B cell (primary cell): ENCODE data around the gene LSM10. TPM values are rescaled to one million over a fixed set of nuclear protein-coding genes. Genes with fewer than 3 reads are reported as not detected.

ENCODE experiments used
- ATAC-seq: fragments of 200-7000 bp; cut with Tn5 transposase; one replicate; pipeline ENCODE4 v1.10.0; 2021; ENCODE audit warnings: low read depth, mild to moderate bottlenecking, moderate number of reproducible peaks, moderate library complexity
- CTCF ChIA-PET: fragments of 350-600 bp; sonication (Branson Sonifier 250); formaldehyde crosslinking; loops from one replicate; lab custom pipeline; 2021; ENCODE audit warnings: antibody characterized with exemption, inconsistent platforms; lab: Charles Lee
- POLR2A ChIA-PET: fragments of 350-600 bp; sonication (Branson Sonifier 250); formaldehyde crosslinking; loops from one replicate; lab custom pipeline; 2021; ENCODE audit warnings: antibody characterized with exemption; lab: Charles Lee
- DNase-seq: peaks from one replicate; pipeline ENCODE4 v3.0.0; 2013
- H2AFZ ChIP-seq: 2 replicates; pipeline ENCODE4 v1.6.1; 2012; ENCODE audit warnings: mild to moderate bottlenecking, low read depth, low read length; ENCODE audit not compliant: insufficient read depth, poor library complexity, severe bottlenecking
- H3K27ac ChIP-seq, 2 donors: 1 replicate in 1 of 2; 2 replicates in 1 of 2; pipeline ENCODE4 v1.5.1; 2012 to 2013; ENCODE audit warnings: low read length in 2 of 2, mild to moderate bottlenecking in 2 of 2, moderate library complexity in 1 of 2
- H3K27me3 ChIP-seq, 4 experiments: fragments of 200-600 bp in 1 of 4; sonication (generic) in 1 of 4; replicated peaks in 1 of 4; 1 replicate in 2 of 4; 2 replicates in 2 of 4; pipeline versions ENCODE4 v1.6.1 to v1.7.0; 2013 to 2016; ENCODE audit warnings: low read length in 3 of 4, mild to moderate bottlenecking in 2 of 4, mixed read lengths in 1 of 4, moderate library complexity in 1 of 4; ENCODE audit not compliant: insufficient read depth in 4 of 4, control insufficient read depth in 3 of 4; ENCODE audit errors: control extremely low read depth in 1 of 4
- H3K36me3 ChIP-seq, 2 experiments: replicated peaks in 1 of 2; 1 replicate in 1 of 2; 2 replicates in 1 of 2; pipeline versions ENCODE4 v1.6.1 to v1.7.1; 2013; ENCODE audit warnings: low read length in 1 of 2; ENCODE audit not compliant: insufficient read depth in 2 of 2, control insufficient read depth in 1 of 2; ENCODE audit errors: control extremely low read depth in 1 of 2, extremely low read depth in 1 of 2
- H3K4me1 ChIP-seq, 2 donors: fragments of 200-600 bp in 1 of 2; sonication (generic) in 1 of 2; 1 replicate in 1 of 2; 2 replicates in 1 of 2; pipeline versions ENCODE4 v1.5.1 to v1.6.1; 2013 to 2017; ENCODE audit warnings: low read length in 2 of 2; ENCODE audit not compliant: control insufficient read depth in 2 of 2, insufficient read depth in 2 of 2
- H3K4me2 ChIP-seq: replicated peaks from 2 replicates; pipeline ENCODE3; 2012; ENCODE audit warnings: mild to moderate bottlenecking, low read depth, low read length; ENCODE audit not compliant: poor library complexity, severe bottlenecking
- H3K4me3 ChIP-seq, 5 experiments: fragments of 200-600 bp in 1 of 5; sonication (generic) in 1 of 5; 1 replicate in 3 of 5; 2 replicates in 2 of 5; pipeline versions ENCODE4 v1.5.1 to v1.7.0; 2011 to 2016; ENCODE audit warnings: low read length in 4 of 5, mild to moderate bottlenecking in 4 of 5, low read depth in 2 of 5, control low read depth in 1 of 5, moderate library complexity in 1 of 5; ENCODE audit not compliant: insufficient read depth in 1 of 5; ENCODE audit errors: control extremely low read depth in 1 of 5, extremely low read depth in 1 of 5
- H3K79me2 ChIP-seq: fragments of 200-600 bp; sonication (generic); one replicate; pipeline ENCODE4 v1.6.0; 2016; ENCODE audit warnings: low read length; ENCODE audit not compliant: control insufficient read depth, insufficient read depth
- H3K9ac ChIP-seq: fragments of 200-600 bp; sonication (generic); 2 replicates; pipeline ENCODE4 v1.6.1; 2017; ENCODE audit warnings: mild to moderate bottlenecking, low read length, moderate library complexity
- H3K9me3 ChIP-seq, 3 donors: one replicate each; pipeline versions ENCODE4 v1.6.1 to v1.7.1; 2013; ENCODE audit warnings: low read length in 2 of 3; ENCODE audit not compliant: control insufficient read depth in 2 of 3, insufficient read depth in 1 of 3; ENCODE audit errors: control extremely low read depth in 1 of 3
- H4K20me1 ChIP-seq: 2 replicates; pipeline ENCODE4 v1.6.0; 2012; ENCODE audit warnings: mild to moderate bottlenecking, low read length; ENCODE audit not compliant: insufficient read depth, control insufficient read depth, poor library complexity, severe bottlenecking
- H3K27ac Mint-ChIP-seq: one replicate; pipeline ENCODE4 v1.8.0; 2021; ENCODE audit warnings: mixed read lengths
- H3K27me3 Mint-ChIP-seq: one replicate; pipeline ENCODE4 v1.8.0; 2021; ENCODE audit warnings: mixed read lengths
- H3K4me1 Mint-ChIP-seq: one replicate; pipeline ENCODE4 v1.8.0; 2021; ENCODE audit warnings: mixed read lengths
- H3K4me3 Mint-ChIP-seq: one replicate; pipeline ENCODE4 v1.8.0; 2021; ENCODE audit warnings: mixed read lengths
- H3K9me3 Mint-ChIP-seq: one replicate; pipeline ENCODE4 v1.8.0; 2022; ENCODE audit warnings: mixed read lengths; ENCODE audit not compliant: insufficient read depth
- EZH2 ChIP-seq: IDR thresholded peaks from 2 replicates; pipeline ENCODE4 v1.6.1; 2012; ENCODE audit warnings: borderline replicate concordance, low read depth, mild to moderate bottlenecking, moderate library complexity, low read length; ENCODE audit not compliant: insufficient read depth, poor library complexity, severe bottlenecking
- WGBS: methylation state at CpG from one replicate; pipeline ENCODE4 v1.1.5; 2013; ENCODE audit warnings: missing lambda C conversion rate; ENCODE audit not compliant: insufficient coverage; 5-methylcytosine and 5-hydroxymethylcytosine counted together
- intact Hi-C: fragments of 100-400 bp; cut with micrococcal nuclease; formaldehyde crosslinking; loops from one replicate; pipeline ENCODE4 v1.10.0; 2022
- polyA plus RNA-seq: library from polyadenylated mRNA; depleted of rRNA; stranded (reverse); fragments of >200 nt; gene quantifications from 2 replicates; pipeline ENCODE4 v1.2.3, GENCODE V29; 2012
- total RNA-seq, 2 donors: library from RNA; stranded (reverse); fragments of 120-200 nt in 1 of 2; gene quantifications; 1 replicate in 1 of 2; 2 replicates in 1 of 2; pipeline versions ENCODE4 v1.2.3 to v1.2.4, GENCODE V29; 2013 to 2022
- TF ChIP-seq, protein P1 (sequence below): fragments of 200-600 bp; IDR thresholded peaks from one replicate; pipeline ENCODE4 v1.8.0; 2022; ENCODE audit warnings: antibody characterized with exemption, mild to moderate bottlenecking

LSM10 gene
- total and polyA plus RNA-seq, 2 donors (not counting 1 experiment from before 2014, with no cell fraction given), result 73.5 to 136 TPM

DNA sequence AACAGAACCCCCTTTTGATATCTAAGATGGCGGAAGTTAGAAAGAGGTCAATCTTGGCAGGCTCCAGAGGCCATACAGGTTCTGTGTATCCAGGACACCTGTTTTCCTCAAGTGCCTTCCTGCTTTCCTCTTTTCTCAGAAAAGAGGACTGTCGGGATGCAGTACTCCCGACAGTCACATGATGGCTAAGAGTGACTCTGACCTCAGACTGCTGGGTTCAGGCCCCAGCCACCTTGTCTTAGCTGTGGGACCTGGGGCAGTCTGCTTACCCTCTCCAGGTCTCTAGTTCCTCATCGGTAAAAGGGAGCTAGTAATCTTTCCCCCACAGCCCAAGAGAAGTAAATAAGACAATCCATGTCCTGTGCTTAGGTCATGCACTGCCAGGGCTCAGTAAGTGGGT is 41.9 kb downstream of the LSM10 start:
- ATAC-seq, result no peak
- Histone ChIP-seq H2AFZ (no peak overlapping the region), H3K4me1 (peaks cover 15 to 27% of the 10 kb centered on the region in 2 donors), H3K4me3 (no peak overlapping the region), H4K20me1 (peaks cover 19% of the 10 kb centered on the region), H3K27me3 (no peaks in the 10 kb centered on the region), H3K4me2 (no peak overlapping the region), H3K9me3 (no peaks in the 10 kb centered on the region), H3K9ac (no peak overlapping the region), H3K27ac (no peak overlapping the region), H3K79me2 (peaks cover 32% of the 10 kb centered on the region), H3K36me3 (peaks cover 12 to 84% of the 10 kb centered on the region in 2 experiments)
- no peaks in the 10 kb centered on the region for H3K9me3 Mint-ChIP-seq
- intact Hi-C loops, result no loop called here
- peaks cover 21% of the 10 kb centered on the region for H3K4me1 Mint-ChIP-seq
- ChIA-PET POLR2A (no interaction called here), CTCF (interaction anchor here (0.8 to 1.7 kb wide), 2 partner anchors 31 to 49 kb away, joined by 3 to 4 read pairs; partner anchors contain the start of gene SH3D21)
- WGBS, result 86% methylated on average over 4 of the region's 4 CpGs
- no peak for DNase-seq
- H3K4me3 Mint-ChIP-seq, result no peak overlapping the region
- H3K27me3 Mint-ChIP-seq, result no peaks in the 10 kb centered on the region
- H3K27ac Mint-ChIP-seq, result no peak overlapping the region
- TF ChIP-seq, protein P1, sequence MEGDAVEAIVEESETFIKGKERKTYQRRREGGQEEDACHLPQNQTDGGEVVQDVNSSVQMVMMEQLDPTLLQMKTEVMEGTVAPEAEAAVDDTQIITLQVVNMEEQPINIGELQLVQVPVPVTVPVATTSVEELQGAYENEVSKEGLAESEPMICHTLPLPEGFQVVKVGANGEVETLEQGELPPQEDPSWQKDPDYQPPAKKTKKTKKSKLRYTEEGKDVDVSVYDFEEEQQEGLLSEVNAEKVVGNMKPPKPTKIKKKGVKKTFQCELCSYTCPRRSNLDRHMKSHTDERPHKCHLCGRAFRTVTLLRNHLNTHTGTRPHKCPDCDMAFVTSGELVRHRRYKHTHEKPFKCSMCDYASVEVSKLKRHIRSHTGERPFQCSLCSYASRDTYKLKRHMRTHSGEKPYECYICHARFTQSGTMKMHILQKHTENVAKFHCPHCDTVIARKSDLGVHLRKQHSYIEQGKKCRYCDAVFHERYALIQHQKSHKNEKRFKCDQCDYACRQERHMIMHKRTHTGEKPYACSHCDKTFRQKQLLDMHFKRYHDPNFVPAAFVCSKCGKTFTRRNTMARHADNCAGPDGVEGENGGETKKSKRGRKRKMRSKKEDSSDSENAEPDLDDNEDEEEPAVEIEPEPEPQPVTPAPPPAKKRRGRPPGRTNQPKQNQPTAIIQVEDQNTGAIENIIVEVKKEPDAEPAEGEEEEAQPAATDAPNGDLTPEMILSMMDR, result no peak
- TF ChIP-seq EZH2, result no peak

DNA sequence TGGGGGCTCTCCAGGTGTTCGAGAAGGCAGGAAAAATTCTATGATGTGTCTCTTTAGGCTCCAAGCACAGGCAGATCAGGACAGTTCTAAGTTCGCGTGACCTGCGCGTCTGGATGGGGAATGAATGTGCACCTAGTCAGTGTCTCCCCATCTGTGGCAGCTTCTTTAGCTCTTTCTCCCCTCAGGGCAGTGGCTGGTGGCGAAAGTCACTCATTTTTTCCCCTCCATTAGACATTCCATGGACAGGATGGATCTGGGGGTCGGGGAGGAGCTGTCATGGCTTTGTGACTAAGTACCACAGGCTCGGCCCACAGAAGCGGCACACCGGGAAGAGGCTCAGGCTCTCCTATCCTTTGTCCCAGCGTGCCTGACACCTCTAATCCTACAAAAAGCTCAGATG is 43.2 kb downstream of the LSM10 start:
- no peak overlapping the region for H3K4me3 ChIP-seq
- no peak overlapping the region for H3K9ac ChIP-seq
- Mint-ChIP-seq H3K27me3 (no peaks in the 10 kb centered on the region), H3K27ac (no peak overlapping the region), H3K4me1 (peaks cover 19% of the 10 kb centered on the region), H3K4me3 (no peak overlapping the region), H3K9me3 (no peaks in the 10 kb centered on the region)
- H3K4me1 ChIP-seq, result peaks cover 12 to 27% of the 10 kb centered on the region in 2 donors
- no peak for DNase-seq
- no peak for ATAC-seq
- no peaks in the 10 kb centered on the region for H3K9me3 ChIP-seq
- H3K27ac ChIP-seq, result no peak overlapping the region
- CTCF ChIA-PET, result interaction anchor here (1.1 kb wide), 1 partner anchor 12 kb away, joined by 3 read pairs; no protein-coding TSS in a partner anchor
- peaks cover 23% of the 10 kb centered on the region for H3K79me2 ChIP-seq
- H4K20me1 ChIP-seq, result peaks cover 10% of the 10 kb centered on the region
- intact Hi-C loops, result no loop called here
- POLR2A ChIA-PET, result no interaction called here
- H3K4me2 ChIP-seq, result no peak overlapping the region
- 94% methylated on average over 2 of the region's 11 CpGs for WGBS
- H2AFZ ChIP-seq, result no peak overlapping the region
- H3K36me3 ChIP-seq, result peaks cover 10 to 84% of the 10 kb centered on the region in 2 experiments
- no peak for TF ChIP-seq EZH2
- TF ChIP-seq, protein P1, result no peak
- H3K27me3 ChIP-seq, result no peaks in the 10 kb centered on the region
